ENCODE measurements around the gene SLC22A17. TPM values are rescaled to one million over a fixed set of nuclear protein-coding genes. Genes with fewer than 3 reads are reported as not detected.
A peak's percentile ranks its signal among the peaks of the same experiment; 100 is the strongest.

The SLC22A17 gene
- total RNA-seq, 1 donor from 2014 or later = 5.0 TPM

- Mint-ChIP-seq H3K9me3 (no peaks in the 10 kb centered on the region), H3K27me3 (ENCODE audit: insufficient read depth) (peaks cover 2% of the 10 kb centered on the region), H3K27ac (no peak overlapping the region), H3K4me1 (ENCODE audit: low read depth) (no peaks in the 10 kb centered on the region), H3K4me3 (no peak overlapping the region), H3K36me3 (ENCODE audit: low read depth) (no peaks in the 10 kb centered on the region)
- peak; percentile 48 for DNase-seq (ENCODE audit: low spot score)
- intact Hi-C loops (cut with micrococcal nuclease) = loop anchor here (1.0 kb wide), 3 partner anchors 51 to 258 kb away; no protein-coding TSS in a partner anchor
Observed at GRCh38 chr14:23379366-23380196, 26.9 kb upstream of the SLC22A17 start.

DNA sequence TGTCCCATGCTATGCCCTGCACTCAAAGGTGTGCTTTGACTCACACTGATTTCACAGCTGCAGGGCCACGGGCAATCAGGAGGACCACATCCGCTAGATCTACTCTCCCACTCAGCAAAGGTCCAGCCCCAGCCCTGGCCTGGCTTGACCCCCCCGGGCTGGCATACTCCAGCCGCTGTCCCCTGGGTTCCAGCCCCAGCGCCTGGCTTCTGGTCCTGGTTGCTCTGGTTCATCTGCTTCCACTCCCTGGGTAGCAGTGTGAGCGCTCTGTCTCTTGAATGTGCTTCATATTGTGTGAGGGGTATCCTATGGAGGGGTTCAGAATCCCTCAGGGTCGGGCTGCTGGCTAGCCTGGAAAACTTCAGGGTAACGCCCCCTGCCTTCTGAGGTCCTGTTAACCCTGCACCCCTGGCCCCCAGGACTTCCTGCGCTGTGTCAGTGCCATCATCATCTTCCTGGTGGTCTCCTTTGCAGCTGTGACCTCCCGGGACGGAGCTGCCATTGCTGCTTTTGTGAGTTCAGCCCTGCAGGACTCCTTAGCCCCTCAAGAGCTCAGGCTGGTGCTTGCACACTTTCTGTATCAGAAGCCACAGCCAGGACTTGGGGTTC lies 26.0 kb upstream of the SLC22A17 start:
- Mint-ChIP-seq H3K4me3 (no peak overlapping the region), H3K9me3 (no peaks in the 10 kb centered on the region), H3K4me1 (ENCODE audit: low read depth) (no peaks in the 10 kb centered on the region), H3K27ac (no peak overlapping the region), H3K36me3 (ENCODE audit: low read depth) (no peaks in the 10 kb centered on the region), H3K27me3 (ENCODE audit: insufficient read depth) (peaks cover under 1% of the 10 kb centered on the region)
- DNase-seq (ENCODE audit: low spot score) = no peak
- intact Hi-C loops (cut with micrococcal nuclease) = no loop called here

- Mint-ChIP-seq H3K4me3 (no peak overlapping the region), H3K27me3 (ENCODE audit: insufficient read depth) (peaks cover 2% of the 10 kb centered on the region), H3K36me3 (ENCODE audit: low read depth) (no peaks in the 10 kb centered on the region), H3K4me1 (ENCODE audit: low read depth) (no peaks in the 10 kb centered on the region), H3K9me3 (no peaks in the 10 kb centered on the region), H3K27ac (no peak overlapping the region)
- no peak for DNase-seq (ENCODE audit: low spot score)
- intact Hi-C loops (cut with micrococcal nuclease) = no loop called here
Observed at GRCh38 chr14:23377573-23378563, 25.2 kb upstream of the SLC22A17 start.

GRCh38 chr14:23377198-23377550 lies 24.5 kb upstream of the SLC22A17 start:
- no peaks in the 10 kb centered on the region for H3K4me1 Mint-ChIP-seq (ENCODE audit: low read depth)
- H3K9me3 Mint-ChIP-seq = no peaks in the 10 kb centered on the region
- no peak for DNase-seq (ENCODE audit: low spot score)
- H3K4me3 Mint-ChIP-seq = no peak overlapping the region
- no peaks in the 10 kb centered on the region for H3K36me3 Mint-ChIP-seq (ENCODE audit: low read depth)
- intact Hi-C loops (cut with micrococcal nuclease) = no loop called here
- H3K27ac Mint-ChIP-seq = no peak overlapping the region
- H3K27me3 Mint-ChIP-seq (ENCODE audit: insufficient read depth) = peaks cover 2% of the 10 kb centered on the region

DNA sequence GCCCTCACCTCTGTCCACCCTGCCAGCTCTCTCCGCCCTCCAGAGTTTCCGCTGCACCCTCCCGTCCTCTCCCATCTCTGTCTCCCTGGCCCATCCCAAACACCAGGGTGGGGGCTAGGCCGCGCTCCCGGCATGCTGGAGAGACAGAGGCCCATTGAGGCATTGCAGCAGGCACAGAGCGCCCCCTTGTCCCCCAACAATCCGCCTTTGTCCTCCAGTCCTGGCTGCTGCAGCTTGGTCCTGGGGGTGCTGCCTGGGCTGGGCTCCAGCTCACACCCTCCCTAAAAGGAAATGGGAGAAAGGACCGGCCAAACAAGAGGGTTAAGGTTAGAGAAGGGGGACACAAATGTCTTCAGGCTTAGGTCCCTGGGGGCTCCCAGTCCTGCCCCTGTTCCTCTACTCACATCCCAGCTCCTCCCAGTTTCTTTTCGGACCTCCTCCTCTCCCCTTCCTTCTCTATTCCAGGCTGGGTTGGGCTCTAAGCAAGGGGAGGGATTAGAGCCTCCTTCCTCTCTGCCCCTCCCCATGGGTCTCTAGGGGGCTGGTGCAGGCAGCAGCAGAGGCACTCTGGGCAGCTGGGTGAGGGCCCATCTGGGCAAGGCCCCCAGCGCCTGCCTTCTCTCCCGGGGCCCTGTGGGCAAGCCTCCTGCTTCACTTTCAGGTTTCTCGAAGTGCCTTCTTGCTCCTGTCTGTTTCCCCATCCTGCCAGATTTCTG lies 24.0 kb upstream of the SLC22A17 start, which contains the start of gene CMTM5:
Gene CMTM5 (plus strand): TSS at position 565 of the 716 bp plus-strand sequence. CDS start 206 bp downstream, outside the sequence.
- DNase-seq (ENCODE audit: low spot score) = no peak
- Mint-ChIP-seq H3K9me3 (no peaks in the 10 kb centered on the region), H3K27me3 (ENCODE audit: insufficient read depth) (peaks cover 2% of the 10 kb centered on the region), H3K36me3 (ENCODE audit: low read depth) (no peaks in the 10 kb centered on the region), H3K4me1 (ENCODE audit: low read depth) (no peaks in the 10 kb centered on the region), H3K4me3 (no peak within 1 kb of the TSS), H3K27ac (no peak within 1 kb of the TSS)
- intact Hi-C loops (cut with micrococcal nuclease) = no loop called here

DNA sequence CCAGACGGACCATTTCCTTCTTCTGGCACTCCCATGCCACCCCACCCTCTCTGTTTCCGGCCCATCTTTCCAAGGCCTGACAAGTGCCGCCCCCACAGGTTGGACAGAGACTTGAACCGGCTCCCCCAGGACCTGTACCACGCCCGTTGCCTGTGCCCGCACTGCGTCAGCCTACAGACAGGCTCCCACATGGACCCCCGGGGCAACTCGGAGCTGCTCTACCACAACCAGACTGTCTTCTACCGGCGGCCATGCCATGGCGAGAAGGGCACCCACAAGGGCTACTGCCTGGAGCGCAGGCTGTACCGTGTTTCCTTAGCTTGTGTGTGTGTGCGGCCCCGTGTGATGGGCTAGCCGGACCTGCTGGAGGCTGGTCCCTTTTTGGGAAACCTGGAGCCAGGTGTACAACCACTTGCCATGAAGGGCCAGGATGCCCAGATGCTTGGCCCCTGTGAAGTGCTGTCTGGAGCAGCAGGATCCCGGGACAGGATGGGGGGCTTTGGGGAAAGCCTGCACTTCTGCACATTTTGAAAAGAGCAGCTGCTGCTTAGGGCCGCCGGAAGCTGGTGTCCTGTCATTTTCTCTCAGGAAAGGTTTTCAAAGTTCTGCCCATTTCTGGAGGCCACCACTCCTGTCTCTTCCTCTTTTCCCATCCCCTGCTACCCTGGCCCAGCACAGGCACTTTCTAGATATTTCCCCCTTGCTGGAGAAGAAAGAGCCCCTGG lies 23.0 kb upstream of the SLC22A17 start:
- peaks cover 2% of the 10 kb centered on the region for H3K27me3 Mint-ChIP-seq (ENCODE audit: insufficient read depth)
- H3K4me1 Mint-ChIP-seq (ENCODE audit: low read depth) = no peaks in the 10 kb centered on the region
- intact Hi-C loops (cut with micrococcal nuclease) = no loop called here
- no peaks in the 10 kb centered on the region for H3K36me3 Mint-ChIP-seq (ENCODE audit: low read depth)
- H3K9me3 Mint-ChIP-seq = no peaks in the 10 kb centered on the region
- no peak overlapping the region for H3K27ac Mint-ChIP-seq
- no peak overlapping the region for H3K4me3 Mint-ChIP-seq
- no peak for DNase-seq (ENCODE audit: low spot score)

DNA sequence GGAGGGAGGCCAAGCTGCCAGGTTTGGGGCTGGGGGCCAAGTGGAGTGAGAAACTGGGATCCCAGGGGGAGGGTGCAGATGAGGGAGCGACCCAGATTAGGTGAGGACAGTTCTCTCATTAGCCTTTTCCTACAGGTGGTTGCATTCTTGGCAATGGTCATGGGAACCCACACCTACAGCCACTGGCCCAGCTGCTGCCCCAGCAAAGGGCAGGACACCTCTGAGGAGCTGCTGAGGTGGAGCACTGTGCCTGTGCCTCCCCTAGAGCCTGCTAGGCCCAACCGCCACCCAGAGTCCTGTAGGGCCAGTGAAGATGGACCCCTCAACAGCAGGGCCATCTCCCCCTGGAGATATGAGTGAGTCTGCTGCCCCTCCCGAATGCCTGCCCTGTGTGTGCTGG lies 20.4 kb upstream of the SLC22A17 start:
- H3K27me3 Mint-ChIP-seq (ENCODE audit: insufficient read depth) = peaks cover 7% of the 10 kb centered on the region
- H3K9me3 Mint-ChIP-seq = no peaks in the 10 kb centered on the region
- intact Hi-C loops (cut with micrococcal nuclease) = no loop called here
- no peak overlapping the region for H3K4me3 Mint-ChIP-seq
- H3K36me3 Mint-ChIP-seq (ENCODE audit: low read depth) = no peaks in the 10 kb centered on the region
- DNase-seq (ENCODE audit: low spot score) = no peak
- H3K4me1 Mint-ChIP-seq (ENCODE audit: low read depth) = no peaks in the 10 kb centered on the region
- H3K27ac Mint-ChIP-seq = no peak overlapping the region

DNA sequence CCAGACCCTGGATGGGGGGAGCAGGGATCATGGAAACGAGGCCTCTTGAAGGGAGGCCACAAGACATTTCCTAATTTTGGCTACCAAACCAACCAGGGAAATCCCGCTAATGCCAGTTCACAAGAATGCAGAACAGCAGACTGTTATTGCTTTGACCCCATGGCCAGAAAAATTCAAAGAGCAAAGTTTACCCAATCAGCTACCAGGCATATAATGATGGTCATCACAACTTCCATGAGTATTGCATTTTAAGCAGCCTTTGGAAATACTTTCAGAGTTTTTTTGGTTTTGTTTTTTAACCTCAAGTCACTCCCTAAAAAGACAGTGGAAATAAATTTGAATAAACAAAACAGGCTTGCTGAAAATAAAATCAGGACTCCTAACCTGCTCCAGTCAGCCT lies 19.8 kb upstream of the SLC22A17 start, which contains the start of gene IL25:
Gene IL25 (plus strand): TSS at position 301 of the 400 bp plus-strand sequence.
- no peak for DNase-seq (ENCODE audit: low spot score)
- H3K4me3 Mint-ChIP-seq = no peak within 1 kb of the TSS
- intact Hi-C loops (cut with micrococcal nuclease) = no loop called here
- H3K9me3 Mint-ChIP-seq = no peaks in the 10 kb centered on the region
- H3K36me3 Mint-ChIP-seq (ENCODE audit: low read depth) = no peaks in the 10 kb centered on the region
- H3K4me1 Mint-ChIP-seq (ENCODE audit: low read depth) = no peaks in the 10 kb centered on the region
- H3K27ac Mint-ChIP-seq = no peak within 1 kb of the TSS
- H3K27me3 Mint-ChIP-seq (ENCODE audit: insufficient read depth) = peaks cover 7% of the 10 kb centered on the region

DNA sequence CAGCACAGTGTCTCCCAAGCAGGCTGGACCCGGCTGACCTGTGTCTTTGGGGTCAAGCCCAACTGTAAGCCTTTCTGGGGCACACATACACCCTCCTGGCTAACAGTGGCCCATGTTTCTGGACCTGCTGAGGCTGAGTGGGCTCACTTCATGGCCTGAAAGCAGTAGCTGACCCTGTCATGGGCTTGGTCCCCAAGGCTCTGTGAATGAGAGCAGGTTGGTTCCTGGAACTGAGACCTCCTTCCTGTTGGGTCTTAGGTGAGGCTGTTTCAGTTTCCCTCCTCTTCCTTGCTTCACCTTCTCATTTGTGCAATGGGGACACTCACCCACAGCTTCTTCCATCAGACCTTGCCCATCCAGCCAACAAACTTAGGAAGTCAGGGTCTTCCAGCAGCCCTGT lies 19.2 kb upstream of the SLC22A17 start:
- no peaks in the 10 kb centered on the region for H3K4me1 Mint-ChIP-seq (ENCODE audit: low read depth)
- H3K9me3 Mint-ChIP-seq = no peaks in the 10 kb centered on the region
- no peak overlapping the region for H3K4me3 Mint-ChIP-seq
- H3K27ac Mint-ChIP-seq = no peak overlapping the region
- intact Hi-C loops (cut with micrococcal nuclease) = no loop called here
- H3K36me3 Mint-ChIP-seq (ENCODE audit: low read depth) = no peaks in the 10 kb centered on the region
- peaks cover 13% of the 10 kb centered on the region for H3K27me3 Mint-ChIP-seq (ENCODE audit: insufficient read depth)
- DNase-seq (ENCODE audit: low spot score) = no peak

GRCh38 chr14:23370221-23370620 lies 17.5 kb upstream of the SLC22A17 start:
- intact Hi-C loops (cut with micrococcal nuclease) = no loop called here
- Mint-ChIP-seq H3K4me1 (ENCODE audit: low read depth) (no peaks in the 10 kb centered on the region), H3K9me3 (no peaks in the 10 kb centered on the region), H3K27me3 (ENCODE audit: insufficient read depth) (peaks cover 18% of the 10 kb centered on the region), H3K36me3 (ENCODE audit: low read depth) (no peaks in the 10 kb centered on the region), H3K4me3 (no peak overlapping the region), H3K27ac (no peak overlapping the region)
- no peak for DNase-seq (ENCODE audit: low spot score)

GRCh38 chr14:23366426-23366921 lies 13.8 kb upstream of the SLC22A17 start:
- Mint-ChIP-seq H3K9me3 (no peaks in the 10 kb centered on the region), H3K36me3 (ENCODE audit: low read depth) (no peaks in the 10 kb centered on the region), H3K27ac (no peak overlapping the region), H3K4me1 (ENCODE audit: low read depth) (no peaks in the 10 kb centered on the region), H3K27me3 (ENCODE audit: insufficient read depth) (peaks cover 31% of the 10 kb centered on the region), H3K4me3 (no peak overlapping the region)
- no peak for DNase-seq (ENCODE audit: low spot score)
- intact Hi-C loops (cut with micrococcal nuclease) = no loop called here
